Glutamatergic neuron (in vitro differentiated cells): ENCODE data around the gene CHST11. TPM values are rescaled to one million over a fixed set of nuclear protein-coding genes. Genes with fewer than 3 reads are reported as not detected.

ENCODE experiments used
- DNase-seq: peaks from one replicate; pipeline ENCODE4 v3.0.0; 2022
- H3K27ac Mint-ChIP-seq: one replicate; pipeline ENCODE4 v1.8.0; 2020; ENCODE audit warnings: mild to moderate bottlenecking, mixed read lengths, inconsistent platforms; ENCODE audit not compliant: unreplicated experiment
- H3K27me3 Mint-ChIP-seq: one replicate; pipeline ENCODE4 v1.8.0; 2020; ENCODE audit warnings: mild to moderate bottlenecking, moderate library complexity, mixed read lengths, inconsistent platforms; ENCODE audit not compliant: unreplicated experiment
- H3K36me3 Mint-ChIP-seq: one replicate; pipeline ENCODE4 v1.8.0; 2020; ENCODE audit warnings: mild to moderate bottlenecking, mixed read lengths, inconsistent platforms; ENCODE audit not compliant: unreplicated experiment
- H3K4me1 Mint-ChIP-seq: one replicate; pipeline ENCODE4 v1.8.0; 2020; ENCODE audit warnings: mild to moderate bottlenecking, low read depth, mixed read lengths, inconsistent platforms; ENCODE audit not compliant: unreplicated experiment
- H3K4me3 Mint-ChIP-seq: one replicate; pipeline ENCODE4 v1.8.0; 2020; ENCODE audit warnings: mild to moderate bottlenecking, mixed read lengths, inconsistent platforms; ENCODE audit not compliant: unreplicated experiment
- H3K9me3 Mint-ChIP-seq: one replicate; pipeline ENCODE4 v1.8.0; 2020; ENCODE audit warnings: mild to moderate bottlenecking, moderate library complexity, mixed read lengths, inconsistent platforms; ENCODE audit not compliant: unreplicated experiment
- CTCF ChIP-seq: fragments of 200-600 bp; sonication (generic); IDR thresholded peaks from one replicate; pipeline ENCODE4 v1.5.0; 2021; ENCODE audit not compliant: partially characterized antibody, unreplicated experiment
- total RNA-seq: library from RNA; stranded (reverse); fragmentation: NEBNext Ultra II Directional; extraction: Animal tissue kit (Norgen Biotek cat#: 25700); gene quantifications from one replicate; pipeline ENCODE4 v1.2.1, GENCODE V29; 2021; ENCODE audit not compliant: unreplicated experiment

The CHST11 gene
- total RNA-seq, 1 donor from 2014 or later: 11.5 TPM

GRCh38 chr12:104746467-104747088, 289.8 kb downstream of the CHST11 start:
- no peak for TF ChIP-seq CTCF
- no peak overlapping the region for H3K4me3 Mint-ChIP-seq
- H3K27ac Mint-ChIP-seq: no peak overlapping the region
- no peaks in the 10 kb centered on the region for H3K36me3 Mint-ChIP-seq
- DNase-seq: no peak
- H3K4me1 Mint-ChIP-seq: peaks cover 11% of the 10 kb centered on the region
- peaks cover 4% of the 10 kb centered on the region for H3K9me3 Mint-ChIP-seq
- peaks cover 2% of the 10 kb centered on the region for H3K27me3 Mint-ChIP-seq

- H3K4me3 Mint-ChIP-seq: no peak overlapping the region
- peaks cover 10% of the 10 kb centered on the region for H3K4me1 Mint-ChIP-seq
- TF ChIP-seq CTCF: no peak
- no peak overlapping the region for H3K27ac Mint-ChIP-seq
- H3K36me3 Mint-ChIP-seq: peaks cover 4% of the 10 kb centered on the region
- no peak for DNase-seq
- peaks cover 4% of the 10 kb centered on the region for H3K9me3 Mint-ChIP-seq
- peaks cover 4% of the 10 kb centered on the region for H3K27me3 Mint-ChIP-seq
These were observed 290.6 kb downstream of the CHST11 start for GRCh38 chr12:104747330-104747729.

- Mint-ChIP-seq H3K4me1 (peaks cover 4% of the 10 kb centered on the region), H3K9me3 (peaks cover 4% of the 10 kb centered on the region), H3K36me3 (peaks cover 4% of the 10 kb centered on the region), H3K27me3 (peaks cover 3% of the 10 kb centered on the region), H3K27ac (no peak overlapping the region), H3K4me3 (no peak overlapping the region)
- TF ChIP-seq CTCF: no peak
- no peak for DNase-seq
These were observed 291.2 kb downstream of the CHST11 start for GRCh38 chr12:104747955-104748354.

GRCh38 chr12:104748356-104748755, 291.6 kb downstream of the CHST11 start:
- Mint-ChIP-seq H3K4me3 (no peak overlapping the region), H3K4me1 (peaks cover 3% of the 10 kb centered on the region), H3K36me3 (peaks cover 6% of the 10 kb centered on the region), H3K9me3 (peaks cover 4% of the 10 kb centered on the region), H3K27me3 (peaks cover 2% of the 10 kb centered on the region), H3K27ac (no peak overlapping the region)
- no peak for TF ChIP-seq CTCF
- DNase-seq: no peak

- Mint-ChIP-seq H3K9me3 (peaks cover 1% of the 10 kb centered on the region), H3K4me1 (peaks cover 3% of the 10 kb centered on the region), H3K27me3 (peaks cover 2% of the 10 kb centered on the region), H3K4me3 (no peak overlapping the region), H3K36me3 (peaks cover 7% of the 10 kb centered on the region), H3K27ac (no peak overlapping the region)
- no peak for TF ChIP-seq CTCF
- no peak for DNase-seq
These were observed 292.0 kb downstream of the CHST11 start for GRCh38 chr12:104748790-104749189.
